Right lobe of liver (tissue), 4 donors: ENCODE measurements around the gene TRAF3IP1.

Experiments
- POLR2A ChIP-seq: fragments of 450-650 bp; IDR thresholded peaks from one replicate; pipeline ENCODE4 v1.6.1; 2017; ENCODE audit warnings: antibody characterized with exemption, mild to moderate bottlenecking
- TF ChIP-seq, protein P1 (sequence below), 4 donors: fragments of 200-600 bp in 3 of 4; fragments of 450-650 bp in 1 of 4; IDR thresholded peaks; one replicate each; pipeline versions ENCODE4 v1.5.1 to v1.8.0; 2016 to 2022; ENCODE audit warnings: antibody characterized with exemption in 4 of 4, mild to moderate bottlenecking in 2 of 4
- donor health status: DM: no; HTN: no; CAD: no.
- donor health status: DM: no; HTN: no; CAD: no.
- donor health status: DM: no; HTN: yes; CAD: no.

DNA sequence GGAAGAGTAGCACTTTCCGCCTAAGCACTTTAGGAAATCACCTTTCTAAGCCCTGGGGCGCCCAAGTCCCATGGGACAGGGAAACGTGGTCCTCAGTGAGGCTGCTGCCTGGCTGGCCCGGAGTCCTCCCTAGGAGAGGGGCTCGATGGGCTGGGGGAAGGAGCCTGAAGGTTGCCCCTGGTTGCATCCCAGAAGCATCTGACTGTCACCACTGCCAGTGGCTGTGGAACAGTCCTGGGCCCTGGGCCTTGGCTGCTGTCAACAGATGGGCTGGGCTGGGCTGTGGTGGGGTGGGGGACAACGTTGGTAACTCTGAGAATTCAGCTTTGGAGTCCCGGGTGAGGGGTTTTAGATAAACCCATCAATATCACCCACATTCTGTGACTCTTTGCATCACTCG, 128.9 kb downstream of the TRAF3IP1 start:
- TF ChIP-seq, protein P1, sequence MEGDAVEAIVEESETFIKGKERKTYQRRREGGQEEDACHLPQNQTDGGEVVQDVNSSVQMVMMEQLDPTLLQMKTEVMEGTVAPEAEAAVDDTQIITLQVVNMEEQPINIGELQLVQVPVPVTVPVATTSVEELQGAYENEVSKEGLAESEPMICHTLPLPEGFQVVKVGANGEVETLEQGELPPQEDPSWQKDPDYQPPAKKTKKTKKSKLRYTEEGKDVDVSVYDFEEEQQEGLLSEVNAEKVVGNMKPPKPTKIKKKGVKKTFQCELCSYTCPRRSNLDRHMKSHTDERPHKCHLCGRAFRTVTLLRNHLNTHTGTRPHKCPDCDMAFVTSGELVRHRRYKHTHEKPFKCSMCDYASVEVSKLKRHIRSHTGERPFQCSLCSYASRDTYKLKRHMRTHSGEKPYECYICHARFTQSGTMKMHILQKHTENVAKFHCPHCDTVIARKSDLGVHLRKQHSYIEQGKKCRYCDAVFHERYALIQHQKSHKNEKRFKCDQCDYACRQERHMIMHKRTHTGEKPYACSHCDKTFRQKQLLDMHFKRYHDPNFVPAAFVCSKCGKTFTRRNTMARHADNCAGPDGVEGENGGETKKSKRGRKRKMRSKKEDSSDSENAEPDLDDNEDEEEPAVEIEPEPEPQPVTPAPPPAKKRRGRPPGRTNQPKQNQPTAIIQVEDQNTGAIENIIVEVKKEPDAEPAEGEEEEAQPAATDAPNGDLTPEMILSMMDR (IDR thresholded peaks at IDR 0.05) = no peak
- TF ChIP-seq POLR2A = no peak
